Measurements from ENCODE around the gene CCL25.

DNA sequence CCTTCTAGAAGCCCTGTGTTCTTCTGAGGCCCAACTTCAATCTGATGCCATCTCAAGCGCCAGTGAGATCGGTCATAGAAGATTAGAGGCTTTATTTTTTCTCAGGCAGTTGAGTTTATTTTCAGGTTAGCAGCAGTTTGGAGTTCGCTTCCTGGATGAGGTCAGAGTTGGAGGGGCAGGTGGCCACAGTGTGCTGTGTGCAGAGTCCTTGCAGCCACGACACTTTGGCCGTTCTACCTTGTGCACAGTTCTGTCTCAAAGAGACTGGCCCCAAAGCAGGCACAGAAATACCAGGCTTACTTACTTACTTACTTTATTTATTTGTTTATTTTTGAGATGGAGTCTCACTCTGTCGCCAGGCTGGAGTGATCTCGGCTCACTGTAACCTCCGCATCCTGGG is 31.2 kb upstream of the CCL25 start:
- TF ChIP-seq TCF12 (IDR thresholded peaks at IDR 0.05; ENCODE audit: low read depth): no peak
- no peak for TF ChIP-seq EP300 (IDR thresholded peaks at IDR 0.05; ENCODE audit: borderline replicate concordance)
- TF ChIP-seq FOXM1 (IDR thresholded peaks at IDR 0.05; ENCODE audit: borderline replicate concordance, low read depth): no peak
- TF ChIP-seq YY1 (IDR thresholded peaks at IDR 0.05; ENCODE audit: low read depth): no peak
- TF ChIP-seq NFIC (IDR thresholded peaks at IDR 0.05): no peak
- no peak for TF ChIP-seq CEBPB (IDR thresholded peaks at IDR 0.05)
- TF ChIP-seq CREB1 (IDR thresholded peaks at IDR 0.05; ENCODE audit: low read depth): no peak
- TF ChIP-seq, protein P1, sequence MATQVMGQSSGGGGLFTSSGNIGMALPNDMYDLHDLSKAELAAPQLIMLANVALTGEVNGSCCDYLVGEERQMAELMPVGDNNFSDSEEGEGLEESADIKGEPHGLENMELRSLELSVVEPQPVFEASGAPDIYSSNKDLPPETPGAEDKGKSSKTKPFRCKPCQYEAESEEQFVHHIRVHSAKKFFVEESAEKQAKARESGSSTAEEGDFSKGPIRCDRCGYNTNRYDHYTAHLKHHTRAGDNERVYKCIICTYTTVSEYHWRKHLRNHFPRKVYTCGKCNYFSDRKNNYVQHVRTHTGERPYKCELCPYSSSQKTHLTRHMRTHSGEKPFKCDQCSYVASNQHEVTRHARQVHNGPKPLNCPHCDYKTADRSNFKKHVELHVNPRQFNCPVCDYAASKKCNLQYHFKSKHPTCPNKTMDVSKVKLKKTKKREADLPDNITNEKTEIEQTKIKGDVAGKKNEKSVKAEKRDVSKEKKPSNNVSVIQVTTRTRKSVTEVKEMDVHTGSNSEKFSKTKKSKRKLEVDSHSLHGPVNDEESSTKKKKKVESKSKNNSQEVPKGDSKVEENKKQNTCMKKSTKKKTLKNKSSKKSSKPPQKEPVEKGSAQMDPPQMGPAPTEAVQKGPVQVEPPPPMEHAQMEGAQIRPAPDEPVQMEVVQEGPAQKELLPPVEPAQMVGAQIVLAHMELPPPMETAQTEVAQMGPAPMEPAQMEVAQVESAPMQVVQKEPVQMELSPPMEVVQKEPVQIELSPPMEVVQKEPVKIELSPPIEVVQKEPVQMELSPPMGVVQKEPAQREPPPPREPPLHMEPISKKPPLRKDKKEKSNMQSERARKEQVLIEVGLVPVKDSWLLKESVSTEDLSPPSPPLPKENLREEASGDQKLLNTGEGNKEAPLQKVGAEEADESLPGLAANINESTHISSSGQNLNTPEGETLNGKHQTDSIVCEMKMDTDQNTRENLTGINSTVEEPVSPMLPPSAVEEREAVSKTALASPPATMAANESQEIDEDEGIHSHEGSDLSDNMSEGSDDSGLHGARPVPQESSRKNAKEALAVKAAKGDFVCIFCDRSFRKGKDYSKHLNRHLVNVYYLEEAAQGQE (IDR thresholded peaks at IDR 0.05; ENCODE audit: low read depth): no peak
- no peak for TF ChIP-seq TAF1 (IDR thresholded peaks at IDR 0.05; ENCODE audit: low read depth)
- no peak for TF ChIP-seq TEAD4 (IDR thresholded peaks at IDR 0.05)
- TF ChIP-seq, protein P2, sequence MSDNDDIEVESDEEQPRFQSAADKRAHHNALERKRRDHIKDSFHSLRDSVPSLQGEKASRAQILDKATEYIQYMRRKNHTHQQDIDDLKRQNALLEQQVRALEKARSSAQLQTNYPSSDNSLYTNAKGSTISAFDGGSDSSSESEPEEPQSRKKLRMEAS (IDR thresholded peaks at IDR 0.05): no peak

Measured in Ishikawa (cell line).